Muscle layer of colon (tissue), 2 donors: Measurements from ENCODE around the gene VKORC1.
A peak's percentile ranks its signal among the peaks of the same experiment; 100 is the strongest.

Source experiments
- H3K27ac ChIP-seq: one replicate; pipeline ENCODE4 v1.7.0; 2013; ENCODE audit warnings: low read depth, mild to moderate bottlenecking, low read length, moderate library complexity
- H3K27me3 ChIP-seq, 2 donors: one replicate each; pipeline ENCODE4 v1.7.0; 2013; ENCODE audit warnings: low read length in 2 of 2, mild to moderate bottlenecking in 2 of 2; ENCODE audit not compliant: insufficient read depth in 2 of 2, control insufficient read depth in 1 of 2
- H3K36me3 ChIP-seq: one replicate; pipeline ENCODE4 v1.7.0; 2013; ENCODE audit warnings: mild to moderate bottlenecking, low read length; ENCODE audit not compliant: insufficient read depth
- H3K4me1 ChIP-seq: one replicate; pipeline ENCODE4 v1.7.0; 2013; ENCODE audit warnings: mild to moderate bottlenecking, low read length; ENCODE audit not compliant: insufficient read depth
- H3K4me3 ChIP-seq, 2 donors: one replicate each; pipeline ENCODE4 v1.7.0; 2013; ENCODE audit warnings: low read length in 2 of 2, low read depth in 1 of 2, mild to moderate bottlenecking in 1 of 2, moderate library complexity in 1 of 2
- H3K9ac ChIP-seq: one replicate; pipeline ENCODE4 v1.7.0; 2013; ENCODE audit warnings: low read length
- H3K9me3 ChIP-seq: one replicate; pipeline ENCODE4 v1.7.0; 2013; ENCODE audit warnings: mild to moderate bottlenecking, low read length
- donor health status: abdominal sarcoma.
- donor health status: Adenocarcinoma of cecum.

Gene VKORC1

DNA sequence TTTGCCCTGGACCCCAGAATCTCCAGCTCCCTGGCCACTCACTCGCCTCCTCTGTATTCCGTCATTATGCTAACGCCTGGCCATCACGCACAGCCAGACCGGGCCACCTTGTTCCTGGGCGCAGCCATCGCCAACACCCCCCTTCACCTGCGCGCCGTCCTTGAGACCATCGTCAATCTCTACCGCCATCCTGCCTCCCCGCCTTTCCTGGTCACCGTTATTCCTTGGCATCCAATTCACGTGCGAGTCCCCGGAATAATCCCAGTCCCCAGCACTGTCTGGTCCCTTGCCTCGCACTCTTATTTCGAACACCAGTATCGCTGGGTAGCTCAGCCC lies 541 bp downstream of the VKORC1 start:
- no peaks in the 10 kb centered on the region for H3K9me3 ChIP-seq
- peak overlapping the region; percentile 82 for H3K9ac ChIP-seq
- H3K27ac ChIP-seq, result peak overlapping the region; percentile 85
- peaks cover 11% of the 10 kb centered on the region for H3K36me3 ChIP-seq
- peaks cover 7% of the 10 kb centered on the region for H3K4me1 ChIP-seq
- H3K4me3 ChIP-seq, result peak overlapping the region; percentile 78 to 89
- no peaks in the 10 kb centered on the region for H3K27me3 ChIP-seq

DNA sequence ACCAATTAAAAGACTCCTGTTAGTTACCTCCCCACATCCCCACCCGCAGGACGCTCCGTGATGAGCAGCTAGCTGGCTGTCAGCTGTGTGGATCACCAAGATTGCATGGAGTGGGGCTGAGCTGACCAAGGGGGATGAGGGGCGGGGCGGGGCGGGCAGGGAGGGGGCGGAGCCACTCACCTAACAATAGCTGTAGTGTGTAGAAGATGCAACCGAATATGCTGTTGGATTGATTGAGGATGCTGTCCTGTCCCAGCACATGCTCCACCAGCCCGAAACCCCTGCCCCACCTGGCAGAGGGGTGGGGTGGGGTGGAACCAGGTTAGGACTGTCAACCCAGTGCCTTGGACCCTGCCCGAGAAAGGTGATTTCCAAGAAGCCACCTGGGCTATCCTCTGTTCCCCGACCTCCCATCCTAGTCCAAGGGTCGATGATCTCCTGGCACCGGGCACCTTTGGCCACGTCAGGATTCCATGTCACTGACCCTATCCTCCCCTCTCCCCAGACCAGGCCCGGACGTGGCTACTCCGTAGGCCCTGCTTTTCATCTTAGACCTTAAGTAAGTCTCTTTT lies 1.4 kb downstream of the VKORC1 start:
- Histone ChIP-seq H3K4me3 (peak overlapping the region in 1 of 2 donors; percentile 89), H3K9ac (no peak overlapping the region)

DNA sequence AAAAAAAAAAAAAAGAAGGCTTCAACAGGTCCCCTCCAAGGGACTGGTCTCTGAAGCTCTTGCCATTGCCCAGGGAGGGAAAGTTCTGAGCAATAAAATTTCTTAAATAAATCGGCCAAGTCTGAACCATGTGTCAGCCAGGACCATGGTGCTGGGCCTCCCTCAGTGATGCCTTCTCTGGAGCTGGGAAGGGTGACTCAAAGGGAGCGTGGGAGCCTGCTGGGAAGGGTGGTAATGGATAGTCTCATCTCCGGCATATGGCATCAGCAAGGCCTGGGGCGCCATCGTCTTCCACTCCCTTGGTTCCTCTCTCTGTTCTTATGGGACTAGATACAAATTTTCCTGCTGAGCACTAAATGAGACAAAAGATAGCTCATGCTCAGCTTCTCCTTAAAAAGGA lies 2.3 kb downstream of the VKORC1 start:
- Histone ChIP-seq H3K9ac (no peak overlapping the region), H3K27me3 (no peaks in the 10 kb centered on the region), H3K9me3 (no peaks in the 10 kb centered on the region), H3K4me1 (peaks cover 7% of the 10 kb centered on the region), H3K27ac (no peak overlapping the region), H3K36me3 (peaks cover 11% of the 10 kb centered on the region), H3K4me3 (no peak overlapping the region)

More for the DNA sequence above, 1.4 kb downstream of the VKORC1 start:
- Histone ChIP-seq H3K36me3 (peaks cover 11% of the 10 kb centered on the region), H3K4me1 (peaks cover 7% of the 10 kb centered on the region), H3K27me3 (no peaks in the 10 kb centered on the region), H3K27ac (no peak overlapping the region), H3K9me3 (no peaks in the 10 kb centered on the region)

DNA sequence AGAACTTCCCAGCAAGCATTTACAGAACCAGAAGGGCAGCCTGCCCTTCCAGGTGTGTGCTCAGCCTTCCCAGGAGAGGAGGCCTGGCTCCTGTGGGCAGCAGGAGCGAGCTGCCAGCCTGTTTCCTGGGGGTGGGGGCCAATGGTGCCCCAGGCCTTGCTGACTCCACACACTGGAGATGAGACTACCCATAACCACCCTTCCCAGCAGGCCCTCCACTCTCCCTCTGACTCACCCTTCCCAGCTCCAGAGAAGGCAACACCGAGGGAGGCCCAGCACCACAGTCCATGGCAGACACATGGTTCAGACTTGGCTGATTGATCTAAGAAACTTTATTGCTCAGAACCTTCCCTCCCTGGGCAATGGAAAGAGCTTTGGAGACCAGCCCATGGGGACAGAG lies 4.1 kb downstream of the VKORC1 start:
- peaks cover 7% of the 10 kb centered on the region for H3K4me1 ChIP-seq
- H3K27ac ChIP-seq, result no peak overlapping the region
- peaks cover 16% of the 10 kb centered on the region for H3K36me3 ChIP-seq
- H3K27me3 ChIP-seq, result no peaks in the 10 kb centered on the region
- no peaks in the 10 kb centered on the region for H3K9me3 ChIP-seq
- no peak overlapping the region for H3K9ac ChIP-seq
- H3K4me3 ChIP-seq, result no peak overlapping the region

DNA sequence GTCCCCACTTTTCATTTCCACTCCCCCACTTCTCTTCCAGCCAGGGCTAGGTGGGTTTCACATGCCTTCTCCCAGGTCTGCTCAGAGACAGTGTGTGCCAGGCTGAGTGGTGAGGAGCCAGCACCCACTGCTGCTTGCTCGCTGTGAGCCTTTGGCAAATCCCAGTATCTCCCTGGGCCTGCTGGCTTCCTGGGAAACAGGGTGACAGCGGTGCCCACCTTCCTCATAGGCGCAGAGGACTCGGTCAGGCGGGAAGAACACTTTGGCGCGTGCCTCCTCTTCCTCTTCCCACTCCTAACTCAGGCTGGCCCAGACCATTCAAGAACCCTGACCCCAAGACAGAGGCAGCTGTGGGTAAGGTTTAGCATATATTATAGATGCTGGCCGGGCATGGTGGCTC lies 5.4 kb downstream of the VKORC1 start:
- peaks cover 19% of the 10 kb centered on the region for H3K36me3 ChIP-seq

DNA sequence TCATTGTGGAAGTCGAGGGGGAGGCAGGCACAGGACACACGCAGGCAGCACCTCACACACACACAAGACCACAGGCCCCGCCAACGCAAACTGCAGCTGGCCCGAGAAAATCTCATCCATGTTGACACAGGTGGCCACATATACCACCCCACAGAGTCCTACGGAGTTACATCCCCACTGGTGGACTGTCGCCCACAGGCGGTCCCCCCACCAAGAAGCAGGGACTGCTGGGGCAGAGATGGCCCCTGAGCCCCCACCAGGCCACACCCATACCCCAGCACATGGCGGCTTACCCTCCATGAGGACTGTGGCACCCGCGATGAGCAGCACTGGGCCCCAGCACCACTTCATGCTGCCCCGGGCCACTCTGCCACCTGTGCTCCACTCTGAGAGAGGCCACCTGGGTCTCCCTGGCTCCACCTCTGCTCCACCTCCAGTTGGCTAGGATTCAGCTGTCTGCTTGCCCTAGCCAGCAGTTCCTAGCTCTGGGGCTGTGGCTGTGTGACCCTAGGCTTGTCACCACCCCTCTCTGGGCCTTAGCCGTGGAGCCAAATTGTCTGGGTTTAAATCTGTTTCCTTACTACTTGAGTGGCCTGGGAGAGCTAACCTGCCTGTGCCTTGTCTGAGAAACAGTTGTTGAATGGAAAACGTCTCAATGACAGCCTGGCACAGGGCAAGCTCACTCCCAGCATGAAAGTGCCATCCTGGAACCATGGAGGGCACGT lies 6.0 kb downstream of the VKORC1 start, which contains the start of gene PRSS53:
Gene PRSS53, minus strand, starts transcription at position 485 of the 725 bp plus-strand sequence. Its CDS starts 134 bp downstream, at position 351.
- Histone ChIP-seq H3K4me3 (no peak within 1 kb of the TSS), H3K9me3 (no peaks in the 10 kb centered on the region), H3K27ac (no peak within 1 kb of the TSS), H3K36me3 (peaks cover 24% of the 10 kb centered on the region), H3K27me3 (no peaks in the 10 kb centered on the region), H3K4me1 (peaks cover 7% of the 10 kb centered on the region), H3K9ac (no peak within 1 kb of the TSS)

More for the DNA sequence above, 5.4 kb downstream of the VKORC1 start:
- H3K4me3 ChIP-seq, result no peak overlapping the region
- H3K9ac ChIP-seq, result no peak overlapping the region
- no peaks in the 10 kb centered on the region for H3K9me3 ChIP-seq
- no peaks in the 10 kb centered on the region for H3K27me3 ChIP-seq
- H3K27ac ChIP-seq, result no peak overlapping the region
- H3K4me1 ChIP-seq, result peaks cover 7% of the 10 kb centered on the region

DNA sequence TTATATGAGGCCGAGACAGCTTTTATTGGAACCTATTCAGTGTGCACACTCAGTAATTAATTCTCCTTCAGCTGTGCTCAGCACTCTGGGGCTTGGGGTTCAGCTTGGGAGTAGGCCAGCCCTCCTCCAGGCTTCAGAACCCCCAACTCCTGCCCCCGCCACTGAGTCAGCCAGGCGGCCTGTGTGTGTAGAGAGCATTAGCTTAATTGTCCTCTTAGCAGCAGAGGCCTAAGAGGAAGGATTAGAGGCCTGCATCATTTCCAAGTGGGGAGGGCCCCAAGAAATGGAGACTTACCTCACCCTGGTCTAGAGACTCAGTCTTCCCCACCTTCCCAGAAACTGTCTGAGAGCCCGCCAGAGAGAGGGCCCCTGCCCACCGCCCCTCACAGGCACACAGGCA lies 6.6 kb downstream of the VKORC1 start:
- Histone ChIP-seq H3K9me3 (no peaks in the 10 kb centered on the region), H3K4me1 (peaks cover 3% of the 10 kb centered on the region), H3K27me3 (no peaks in the 10 kb centered on the region), H3K36me3 (peaks cover 27% of the 10 kb centered on the region), H3K27ac (no peak overlapping the region), H3K4me3 (no peak overlapping the region), H3K9ac (no peak overlapping the region)

DNA sequence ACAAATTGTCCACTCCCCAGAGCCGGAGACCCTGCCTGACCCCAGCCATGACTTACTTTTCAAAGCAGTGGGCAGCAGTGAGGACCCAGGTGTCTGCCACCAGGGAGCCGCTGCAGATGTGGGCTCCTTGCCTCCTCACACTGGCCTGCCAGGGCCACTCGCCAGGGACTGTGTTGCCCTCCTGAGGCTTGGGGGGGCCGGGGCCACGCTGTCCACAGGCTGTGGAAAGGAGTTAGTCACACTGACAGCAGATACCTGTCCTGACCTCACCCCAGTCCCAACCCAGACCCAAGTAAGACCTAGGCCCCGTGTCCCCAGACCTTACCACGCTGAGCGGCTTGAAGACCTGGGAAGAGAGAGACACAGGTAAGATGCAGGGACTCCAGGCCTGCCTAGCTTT lies 7.1 kb downstream of the VKORC1 start:
- H3K9me3 ChIP-seq, result no peaks in the 10 kb centered on the region
- no peaks in the 10 kb centered on the region for H3K27me3 ChIP-seq
- H3K4me3 ChIP-seq, result no peak overlapping the region
- H3K4me1 ChIP-seq, result no peaks in the 10 kb centered on the region
- H3K36me3 ChIP-seq, result peaks cover 27% of the 10 kb centered on the region
- H3K9ac ChIP-seq, result no peak overlapping the region
- H3K27ac ChIP-seq, result no peak overlapping the region

DNA sequence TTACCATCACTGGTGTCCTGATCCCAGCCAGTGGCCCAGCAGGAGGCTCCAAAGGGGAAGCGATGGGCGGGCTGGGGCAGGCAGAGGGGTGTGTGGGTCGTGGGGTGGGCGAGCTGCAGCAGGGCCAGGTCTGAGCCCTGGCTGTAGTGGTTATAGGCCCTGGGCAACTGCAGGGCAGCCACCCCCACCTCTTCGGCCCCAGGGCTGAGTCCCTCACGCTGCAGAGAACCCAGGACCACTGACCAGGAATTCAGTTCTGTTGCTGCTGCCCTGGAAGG lies 8.0 kb downstream of the VKORC1 start:
- Histone ChIP-seq H3K9me3 (no peaks in the 10 kb centered on the region), H3K4me3 (no peak overlapping the region), H3K9ac (no peak overlapping the region), H3K27me3 (no peaks in the 10 kb centered on the region), H3K4me1 (no peaks in the 10 kb centered on the region), H3K36me3 (peaks cover 30% of the 10 kb centered on the region), H3K27ac (no peak overlapping the region)

DNA sequence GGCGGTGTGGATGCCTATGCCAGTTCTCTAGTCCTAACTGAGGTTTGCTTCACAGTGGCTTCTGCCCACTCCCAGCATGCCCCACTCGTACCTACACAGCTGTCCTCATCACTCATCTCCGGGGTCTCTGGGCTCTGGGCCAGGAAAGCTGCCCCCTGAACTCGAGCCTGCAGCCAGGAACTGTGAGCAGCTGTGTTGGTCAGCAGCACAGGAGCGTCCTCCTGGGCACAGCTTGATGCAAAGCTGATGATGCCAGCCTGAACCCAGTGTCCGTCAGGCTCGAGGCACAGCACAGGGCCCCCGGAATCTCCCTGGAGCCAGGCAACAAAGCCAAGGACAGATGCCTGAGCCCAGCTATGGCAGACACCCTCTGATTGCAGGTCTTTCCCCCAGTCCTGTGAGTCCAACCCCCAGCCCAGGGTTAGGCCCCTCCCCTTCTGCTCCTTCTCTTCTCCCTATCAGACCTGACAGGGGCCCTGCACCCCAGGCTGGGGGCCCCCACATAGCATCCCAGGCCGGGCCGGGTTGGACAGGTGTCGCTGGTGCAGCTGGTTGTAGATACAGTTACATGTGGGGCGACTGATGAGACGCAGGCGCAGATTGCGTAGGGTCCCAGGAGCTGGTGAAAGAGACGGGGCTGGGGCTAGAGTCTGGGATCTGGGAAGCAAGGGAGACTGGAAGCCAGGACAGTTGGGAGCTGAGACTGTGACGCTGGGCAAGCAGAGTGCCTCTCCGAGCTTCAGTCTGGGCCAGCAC lies 8.5 kb downstream of the VKORC1 start:
- H3K27me3 ChIP-seq, result no peaks in the 10 kb centered on the region
- no peak overlapping the region for H3K9ac ChIP-seq
- no peak overlapping the region for H3K27ac ChIP-seq
- no peaks in the 10 kb centered on the region for H3K9me3 ChIP-seq
- H3K4me3 ChIP-seq, result no peak overlapping the region
- peaks cover 32% of the 10 kb centered on the region for H3K36me3 ChIP-seq
- no peaks in the 10 kb centered on the region for H3K4me1 ChIP-seq

DNA sequence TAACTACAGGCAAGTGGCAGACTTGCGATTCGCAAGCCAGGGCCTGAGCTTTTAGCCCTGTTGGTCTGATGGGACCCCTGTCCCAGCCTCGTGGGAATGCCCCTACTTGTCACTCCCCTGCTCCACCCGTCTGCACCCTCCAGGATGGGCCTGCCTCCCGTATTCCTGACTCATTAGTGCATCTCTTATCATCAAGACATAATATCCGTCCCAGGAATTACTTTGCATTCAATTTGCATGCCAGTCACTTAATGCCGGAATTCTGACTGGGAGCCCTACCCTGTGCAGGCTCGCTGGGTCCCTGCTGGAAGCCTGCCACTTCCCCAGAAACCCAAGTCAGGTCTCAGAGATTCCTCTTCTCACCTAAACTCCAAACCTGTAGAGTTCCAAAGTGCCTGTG lies 9.2 kb downstream of the VKORC1 start:
- no peaks in the 10 kb centered on the region for H3K4me1 ChIP-seq
- no peak overlapping the region for H3K4me3 ChIP-seq
- no peaks in the 10 kb centered on the region for H3K27me3 ChIP-seq
- no peaks in the 10 kb centered on the region for H3K9me3 ChIP-seq
- no peak overlapping the region for H3K27ac ChIP-seq
- H3K9ac ChIP-seq, result no peak overlapping the region
- H3K36me3 ChIP-seq, result peaks cover 32% of the 10 kb centered on the region
